ENCODE data around the gene HERC5. TPM values are rescaled to one million over a fixed set of nuclear protein-coding genes. Genes with fewer than 3 reads are reported as not detected.

HERC5 gene
- total RNA-seq, 1 experiment from 2014 or later: 7.2 TPM

DNA sequence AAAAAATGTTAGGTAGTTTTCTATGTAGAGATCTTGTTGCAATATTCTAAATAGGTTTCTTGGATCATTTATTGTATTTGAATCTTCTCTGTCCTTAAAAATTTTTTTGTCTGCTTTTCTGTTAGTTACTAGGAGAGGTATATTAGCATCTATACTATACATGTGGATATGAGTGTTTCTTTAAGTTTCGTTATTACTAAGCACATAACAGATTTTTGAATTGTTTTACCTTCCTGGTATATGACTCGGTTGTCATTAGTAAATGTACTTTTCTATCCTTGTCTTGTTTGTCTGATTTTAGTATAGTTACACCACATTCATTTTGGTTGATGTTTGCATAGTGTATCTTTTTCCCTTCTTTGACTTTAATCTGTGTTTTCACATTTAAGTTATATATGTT lies 46.4 kb downstream of the HERC5 start:
- H4K20me1 ChIP-seq (ENCODE audit: insufficient read depth): no peaks in the 10 kb centered on the region
- no peak overlapping the region for H3K27ac ChIP-seq (ENCODE audit: low read depth, low read length)
- no peak for TF ChIP-seq JUND (IDR thresholded peaks at IDR 0.05)
- no peak for TF ChIP-seq YY1 (IDR thresholded peaks at IDR 0.05; ENCODE audit: extremely low read depth, insufficient replicate concordance, low read depth, low read length)
- TF ChIP-seq SRF (IDR thresholded peaks at IDR 0.05; ENCODE audit: low read depth): no peak
- TF ChIP-seq EZH2phosphoT487 (IDR thresholded peaks at IDR 0.05; ENCODE audit: borderline replicate concordance): no peak
- TF ChIP-seq POLR2A (IDR thresholded peaks at IDR 0.05; ENCODE audit: borderline replicate concordance, extremely low read depth, insufficient read depth, insufficient read length): no peak
- TF ChIP-seq ELF1 (IDR thresholded peaks at IDR 0.05; ENCODE audit: borderline replicate concordance, low read depth): no peak
- no peak for TF ChIP-seq ZNF274 (IDR thresholded peaks at IDR 0.05; ENCODE audit: low read depth, low read length)
- TF ChIP-seq, protein P1, sequence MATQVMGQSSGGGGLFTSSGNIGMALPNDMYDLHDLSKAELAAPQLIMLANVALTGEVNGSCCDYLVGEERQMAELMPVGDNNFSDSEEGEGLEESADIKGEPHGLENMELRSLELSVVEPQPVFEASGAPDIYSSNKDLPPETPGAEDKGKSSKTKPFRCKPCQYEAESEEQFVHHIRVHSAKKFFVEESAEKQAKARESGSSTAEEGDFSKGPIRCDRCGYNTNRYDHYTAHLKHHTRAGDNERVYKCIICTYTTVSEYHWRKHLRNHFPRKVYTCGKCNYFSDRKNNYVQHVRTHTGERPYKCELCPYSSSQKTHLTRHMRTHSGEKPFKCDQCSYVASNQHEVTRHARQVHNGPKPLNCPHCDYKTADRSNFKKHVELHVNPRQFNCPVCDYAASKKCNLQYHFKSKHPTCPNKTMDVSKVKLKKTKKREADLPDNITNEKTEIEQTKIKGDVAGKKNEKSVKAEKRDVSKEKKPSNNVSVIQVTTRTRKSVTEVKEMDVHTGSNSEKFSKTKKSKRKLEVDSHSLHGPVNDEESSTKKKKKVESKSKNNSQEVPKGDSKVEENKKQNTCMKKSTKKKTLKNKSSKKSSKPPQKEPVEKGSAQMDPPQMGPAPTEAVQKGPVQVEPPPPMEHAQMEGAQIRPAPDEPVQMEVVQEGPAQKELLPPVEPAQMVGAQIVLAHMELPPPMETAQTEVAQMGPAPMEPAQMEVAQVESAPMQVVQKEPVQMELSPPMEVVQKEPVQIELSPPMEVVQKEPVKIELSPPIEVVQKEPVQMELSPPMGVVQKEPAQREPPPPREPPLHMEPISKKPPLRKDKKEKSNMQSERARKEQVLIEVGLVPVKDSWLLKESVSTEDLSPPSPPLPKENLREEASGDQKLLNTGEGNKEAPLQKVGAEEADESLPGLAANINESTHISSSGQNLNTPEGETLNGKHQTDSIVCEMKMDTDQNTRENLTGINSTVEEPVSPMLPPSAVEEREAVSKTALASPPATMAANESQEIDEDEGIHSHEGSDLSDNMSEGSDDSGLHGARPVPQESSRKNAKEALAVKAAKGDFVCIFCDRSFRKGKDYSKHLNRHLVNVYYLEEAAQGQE (IDR thresholded peaks at IDR 0.05; ENCODE audit: low read depth): no peak
- no peak for TF ChIP-seq TCF7L2 (IDR thresholded peaks at IDR 0.05; ENCODE audit: borderline replicate concordance, extremely low read depth, insufficient read depth, insufficient read length)
- no peak for TF ChIP-seq FOSL1 (IDR thresholded peaks at IDR 0.05; ENCODE audit: low read depth)
- no peak for TF ChIP-seq RAD21 (IDR thresholded peaks at IDR 0.05; ENCODE audit: low read depth)
- no peak for TF ChIP-seq POLR2AphosphoS5 (IDR thresholded peaks at IDR 0.05; ENCODE audit: low read depth, low read length)
- TF ChIP-seq CEBPB (IDR thresholded peaks at IDR 0.05; ENCODE audit: low read depth): no peak
- TF ChIP-seq EGR1 (IDR thresholded peaks at IDR 0.05; ENCODE audit: low read depth): no peak
- no peak for TF ChIP-seq EZH2 (IDR thresholded peaks at IDR 0.05)
- no peak for TF ChIP-seq SP1 (IDR thresholded peaks at IDR 0.05; ENCODE audit: low read depth)
- RAD21 ChIA-PET (ENCODE audit: low non-redundant PET in 1 of 2, low total read pairs in 2 of 2, uncharacterized antibody in 2 of 2, unreplicated experiment in 2 of 2): no interaction called here
- no TSS peak for BruUV-seq (replicated peaks)
- H3K9me3 ChIP-seq (ENCODE audit: control insufficient read depth in 1 of 2, insufficient read depth in 1 of 2, low read depth in 1 of 2, low read length in 2 of 2): no peaks in the 10 kb centered on the region
- no peak overlapping the region for H3K4me2 ChIP-seq (ENCODE audit: low read length)
- H3K4me3 ChIP-seq (replicated peaks in 1 of 2; ENCODE audit: low read depth in 1 of 2, low read length in 2 of 2): no peak overlapping the region
- H3K9me2 ChIP-seq (ENCODE audit: insufficient read depth): no peaks in the 10 kb centered on the region
- no peaks in the 10 kb centered on the region for H3K36me3 ChIP-seq (ENCODE audit: control insufficient read depth in 1 of 2, insufficient read depth in 2 of 2, low read length in 2 of 2)
- H2AFZ ChIP-seq (ENCODE audit: low read depth, low read length, poor library complexity, severe bottlenecking): no peak overlapping the region
- H3K79me2 ChIP-seq (ENCODE audit: insufficient read depth, low read length): no peaks in the 10 kb centered on the region
- intact Hi-C loops (cut with micrococcal nuclease): no loop called here
- POLR2A ChIA-PET: no interaction called here
- ATAC-seq (no peak), DNase-seq (ENCODE audit: low read depth, low spot score) (no peak)
- no peaks in the 10 kb centered on the region for H3K4me1 ChIP-seq (ENCODE audit: control insufficient read depth in 1 of 2, insufficient read depth in 2 of 2, low read length in 2 of 2)
- CTCF ChIA-PET: no interaction called here
- no peaks in the 10 kb centered on the region for H3K27me3 ChIP-seq (ENCODE audit: insufficient read depth, low read length)
- H3K9ac ChIP-seq (ENCODE audit: low read length): no peak overlapping the region
